ENCODE data around the gene FOXI2.

DNA sequence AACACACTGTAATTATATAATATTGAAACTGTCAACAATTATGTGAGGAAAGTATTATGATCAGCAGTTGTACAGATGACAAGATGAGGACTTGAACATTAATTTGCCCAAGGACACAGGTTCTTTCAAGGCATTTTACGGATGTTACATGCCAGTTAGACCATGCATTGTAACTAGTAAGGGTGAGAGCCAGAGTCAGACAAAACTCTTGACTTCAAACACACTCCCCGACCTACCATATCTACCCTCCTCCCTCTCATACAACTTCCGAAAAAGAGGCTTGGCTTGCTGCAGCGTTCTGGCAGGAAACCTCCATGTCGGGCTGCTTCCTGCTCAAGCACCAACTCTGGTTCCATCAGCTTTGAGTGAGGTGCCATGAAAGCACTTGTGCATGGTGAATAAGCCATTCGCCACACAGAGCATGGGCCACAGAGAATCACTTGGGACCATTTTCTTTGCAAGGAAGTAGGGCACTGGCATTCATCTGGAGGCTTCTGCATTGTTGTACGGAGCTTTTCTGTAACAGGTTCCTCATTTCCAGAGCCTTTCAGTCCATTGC lies 53.2 kb downstream of the FOXI2 start:
- TF ChIP-seq EZH2 (IDR thresholded peaks at IDR 0.05) (peak; percentile 95; the same call in 1 of the 2 replicates), POLR2AphosphoS5 (IDR thresholded peaks at IDR 0.05; ENCODE audit: low read depth, low read length) (no peak), ZNF274 (IDR thresholded peaks at IDR 0.05; ENCODE audit: low read depth, low read length) (no peak), POLR2A (IDR thresholded peaks at IDR 0.05; ENCODE audit: borderline replicate concordance, extremely low read depth, insufficient read depth, insufficient read length) (no peak), RAD21 (IDR thresholded peaks at IDR 0.05; ENCODE audit: low read depth) (no peak), ATF3 (IDR thresholded peaks at IDR 0.05) (no peak)
- TF ChIP-seq, protein P1, sequence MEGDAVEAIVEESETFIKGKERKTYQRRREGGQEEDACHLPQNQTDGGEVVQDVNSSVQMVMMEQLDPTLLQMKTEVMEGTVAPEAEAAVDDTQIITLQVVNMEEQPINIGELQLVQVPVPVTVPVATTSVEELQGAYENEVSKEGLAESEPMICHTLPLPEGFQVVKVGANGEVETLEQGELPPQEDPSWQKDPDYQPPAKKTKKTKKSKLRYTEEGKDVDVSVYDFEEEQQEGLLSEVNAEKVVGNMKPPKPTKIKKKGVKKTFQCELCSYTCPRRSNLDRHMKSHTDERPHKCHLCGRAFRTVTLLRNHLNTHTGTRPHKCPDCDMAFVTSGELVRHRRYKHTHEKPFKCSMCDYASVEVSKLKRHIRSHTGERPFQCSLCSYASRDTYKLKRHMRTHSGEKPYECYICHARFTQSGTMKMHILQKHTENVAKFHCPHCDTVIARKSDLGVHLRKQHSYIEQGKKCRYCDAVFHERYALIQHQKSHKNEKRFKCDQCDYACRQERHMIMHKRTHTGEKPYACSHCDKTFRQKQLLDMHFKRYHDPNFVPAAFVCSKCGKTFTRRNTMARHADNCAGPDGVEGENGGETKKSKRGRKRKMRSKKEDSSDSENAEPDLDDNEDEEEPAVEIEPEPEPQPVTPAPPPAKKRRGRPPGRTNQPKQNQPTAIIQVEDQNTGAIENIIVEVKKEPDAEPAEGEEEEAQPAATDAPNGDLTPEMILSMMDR (IDR thresholded peaks at IDR 0.05 in 2 of 3, conservative IDR thresholded peaks at IDR 0.05 in 1 of 3; ENCODE audit: borderline replicate concordance in 1 of 3, insufficient read depth in 1 of 3, low read depth in 2 of 3, low read length in 2 of 3), result no peak
- TF ChIP-seq, protein P2, sequence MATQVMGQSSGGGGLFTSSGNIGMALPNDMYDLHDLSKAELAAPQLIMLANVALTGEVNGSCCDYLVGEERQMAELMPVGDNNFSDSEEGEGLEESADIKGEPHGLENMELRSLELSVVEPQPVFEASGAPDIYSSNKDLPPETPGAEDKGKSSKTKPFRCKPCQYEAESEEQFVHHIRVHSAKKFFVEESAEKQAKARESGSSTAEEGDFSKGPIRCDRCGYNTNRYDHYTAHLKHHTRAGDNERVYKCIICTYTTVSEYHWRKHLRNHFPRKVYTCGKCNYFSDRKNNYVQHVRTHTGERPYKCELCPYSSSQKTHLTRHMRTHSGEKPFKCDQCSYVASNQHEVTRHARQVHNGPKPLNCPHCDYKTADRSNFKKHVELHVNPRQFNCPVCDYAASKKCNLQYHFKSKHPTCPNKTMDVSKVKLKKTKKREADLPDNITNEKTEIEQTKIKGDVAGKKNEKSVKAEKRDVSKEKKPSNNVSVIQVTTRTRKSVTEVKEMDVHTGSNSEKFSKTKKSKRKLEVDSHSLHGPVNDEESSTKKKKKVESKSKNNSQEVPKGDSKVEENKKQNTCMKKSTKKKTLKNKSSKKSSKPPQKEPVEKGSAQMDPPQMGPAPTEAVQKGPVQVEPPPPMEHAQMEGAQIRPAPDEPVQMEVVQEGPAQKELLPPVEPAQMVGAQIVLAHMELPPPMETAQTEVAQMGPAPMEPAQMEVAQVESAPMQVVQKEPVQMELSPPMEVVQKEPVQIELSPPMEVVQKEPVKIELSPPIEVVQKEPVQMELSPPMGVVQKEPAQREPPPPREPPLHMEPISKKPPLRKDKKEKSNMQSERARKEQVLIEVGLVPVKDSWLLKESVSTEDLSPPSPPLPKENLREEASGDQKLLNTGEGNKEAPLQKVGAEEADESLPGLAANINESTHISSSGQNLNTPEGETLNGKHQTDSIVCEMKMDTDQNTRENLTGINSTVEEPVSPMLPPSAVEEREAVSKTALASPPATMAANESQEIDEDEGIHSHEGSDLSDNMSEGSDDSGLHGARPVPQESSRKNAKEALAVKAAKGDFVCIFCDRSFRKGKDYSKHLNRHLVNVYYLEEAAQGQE (IDR thresholded peaks at IDR 0.05; ENCODE audit: low read depth), result no peak
